Measurements from ENCODE around the gene BMS1.
"Not testable (repeated sequence)": the region's sequence is repeated elsewhere in the genome, so short reads cannot be mapped to it uniquely, and the experiment has no call there.

The BMS1 gene

GRCh38 chr10:42785759-42786158, 3.2 kb downstream of the BMS1 start:
- Histone ChIP-seq H3K27ac (no peak overlapping the region), H3K4me3 (no peak overlapping the region)

- no peak overlapping the region for H3K27ac ChIP-seq
- H3K4me3 ChIP-seq, result no peak overlapping the region
Measured at GRCh38 chr10:42790835-42791234, 8.2 kb downstream of the BMS1 start.

GRCh38 chr10:42795701-42796100, 13.1 kb downstream of the BMS1 start:
- H3K27ac ChIP-seq, result no peak overlapping the region

GRCh38 chr10:42801135-42801534, 18.5 kb downstream of the BMS1 start:
- Histone ChIP-seq H3K27ac (no peak overlapping the region), H3K4me3 (no peak overlapping the region)

More at GRCh38 chr10:42795701-42796100, 13.1 kb downstream of the BMS1 start:
- no peak overlapping the region for H3K4me3 ChIP-seq

- Histone ChIP-seq H3K27ac (no peak overlapping the region), H3K4me3 (no peak overlapping the region)
Measured at GRCh38 chr10:42802876-42803275, 20.3 kb downstream of the BMS1 start.

GRCh38 chr10:42809676-42810075, 27.1 kb downstream of the BMS1 start:
- H3K4me3 ChIP-seq, result no peak overlapping the region
- H3K27ac ChIP-seq, result no peak overlapping the region

GRCh38 chr10:42812028-42812427, 29.4 kb downstream of the BMS1 start:
- Histone ChIP-seq H3K4me3 (no peak overlapping the region), H3K27ac (no peak overlapping the region)

GRCh38 chr10:42813989-42814687, 31.5 kb downstream of the BMS1 start:
- H3K4me3 ChIP-seq, H3K27ac ChIP-seq: not testable (repeated sequence)

GRCh38 chr10:42816334-42816733, 33.7 kb downstream of the BMS1 start:
- H3K4me3 ChIP-seq, H3K27ac ChIP-seq: not testable (repeated sequence)

GRCh38 chr10:42816912-42817311, 34.3 kb downstream of the BMS1 start:
- Histone ChIP-seq H3K27ac (no peak overlapping the region), H3K4me3 (no peak overlapping the region)

- not testable (repeated sequence) for H3K27ac ChIP-seq, H3K4me3 ChIP-seq
Measured at GRCh38 chr10:42817417-42817816, 34.8 kb downstream of the BMS1 start.

- not testable (repeated sequence) for H3K4me3 ChIP-seq, H3K27ac ChIP-seq
Measured at GRCh38 chr10:42826759-42827158, 44.2 kb downstream of the BMS1 start.

- Histone ChIP-seq H3K27ac (no peak overlapping the region), H3K4me3 (no peak overlapping the region)
Measured at GRCh38 chr10:42827201-42827600, 44.6 kb downstream of the BMS1 start.

GRCh38 chr10:42828391-42828790, 45.8 kb downstream of the BMS1 start:
- H3K4me3 ChIP-seq, H3K27ac ChIP-seq: not testable (repeated sequence)

GRCh38 chr10:42830237-42830636, 47.6 kb downstream of the BMS1 start:
- Histone ChIP-seq H3K27ac (no peak overlapping the region), H3K4me3 (no peak overlapping the region)

- H3K27ac ChIP-seq, result no peak overlapping the region
Measured at GRCh38 chr10:42836096-42836495, 53.5 kb downstream of the BMS1 start.

GRCh38 chr10:42836771-42837468, 54.3 kb downstream of the BMS1 start:
- H3K4me3 ChIP-seq, result peak overlapping the region in 5 of 7 experiments; percentile 2 to 42 (median 29)
- no peak overlapping the region for H3K27ac ChIP-seq

More at GRCh38 chr10:42836096-42836495, 53.5 kb downstream of the BMS1 start:
- H3K4me3 ChIP-seq, result no peak overlapping the region

GRCh38 chr10:42844810-42845209, 62.2 kb downstream of the BMS1 start:
- not testable (repeated sequence) for H3K4me3 ChIP-seq, H3K27ac ChIP-seq

- not testable (repeated sequence) for H3K4me3 ChIP-seq
Measured at GRCh38 chr10:42847261-42847660, 64.7 kb downstream of the BMS1 start.

GRCh38 chr10:42850931-42851330, 68.3 kb downstream of the BMS1 start:
- Histone ChIP-seq H3K27ac (no peak overlapping the region), H3K4me3 (no peak overlapping the region)

More at GRCh38 chr10:42847261-42847660, 64.7 kb downstream of the BMS1 start:
- not testable (repeated sequence) for H3K27ac ChIP-seq

GRCh38 chr10:42859256-42859655, 76.7 kb downstream of the BMS1 start:
- no peak overlapping the region for H3K4me3 ChIP-seq
- H3K27ac ChIP-seq, result no peak overlapping the region
